Kidney (tissue), 14 donors: ENCODE data around the gene SP3. TPM values are rescaled to one million over a fixed set of nuclear protein-coding genes. Genes with fewer than 3 reads are reported as not detected.

Experiments
- DNase-seq, 5 donors: peaks; one replicate each; pipeline ENCODE4 v3.0.0-alpha.2; 2013 to 2020
- FAIRE-seq: peaks from 2 replicates; lab custom pipeline; 2012; peaks lifted over from hg19 to GRCh38; lab: Jason Lieb, UNC
- H3K27ac ChIP-seq, 2 donors: one replicate each; pipeline ENCODE4 v1.7.0; 2013; ENCODE audit warnings: low read depth in 2 of 2, low read length in 2 of 2, inconsistent platforms in 1 of 2
- H3K27me3 ChIP-seq: one replicate; pipeline ENCODE4 v1.7.1; 2013; ENCODE audit warnings: low read length, inconsistent platforms; ENCODE audit not compliant: control insufficient read depth, insufficient read depth
- H3K36me3 ChIP-seq, 3 donors: one replicate each; pipeline versions ENCODE4 v1.7.0 to v1.7.1; 2013; ENCODE audit warnings: low read length in 3 of 3, control low read depth in 1 of 3, inconsistent platforms in 1 of 3; ENCODE audit not compliant: insufficient read depth in 3 of 3, control insufficient read depth in 2 of 3
- H3K4me1 ChIP-seq, 3 donors: one replicate each; pipeline versions ENCODE4 v1.7.0 to v1.7.1; 2013; ENCODE audit warnings: low read length in 3 of 3, inconsistent platforms in 1 of 3, low read depth in 1 of 3; ENCODE audit not compliant: control insufficient read depth in 2 of 3, insufficient read depth in 2 of 3
- H3K4me3 ChIP-seq, 3 donors: one replicate each; pipeline versions ENCODE4 v1.7.0 to v1.8.1; 2013; ENCODE audit warnings: low read length in 3 of 3, control low read depth in 1 of 3, inconsistent platforms in 1 of 3
- H3K9ac ChIP-seq, 3 donors: one replicate each; pipeline versions ENCODE4 v1.7.0 to v1.7.1; 2013; ENCODE audit warnings: low read length in 3 of 3, control low read depth in 1 of 3, inconsistent platforms in 1 of 3
- H3K9me3 ChIP-seq, 3 donors: one replicate each; pipeline versions ENCODE4 v1.7.0 to v1.7.1; 2013; ENCODE audit warnings: low read length in 3 of 3, control low read depth in 1 of 3, inconsistent platforms in 1 of 3; ENCODE audit not compliant: control insufficient read depth in 2 of 3, insufficient read depth in 1 of 3
- intact Hi-C: fragments of 100-400 bp; cut with DNase I; formaldehyde crosslinking; loops from one replicate; pipeline ENCODE4 v1.11.1; 2022
- polyA plus RNA-seq: library from polyadenylated mRNA; stranded (reverse); fragments of 350-450 nt; fragmentation: Illumina TruSeq; extraction: RNeasy Lipid Tissue Mini Kit (QIAGEN cat#74804); gene quantifications from one replicate; pipeline ENCODE4 v1.2.3, GENCODE V29; 2014; ENCODE audit warnings: low read depth, low replicate concordance; ENCODE audit not compliant: insufficient read depth
- total RNA-seq: library from RNA; stranded (reverse); fragmentation: NEBNext Ultra II Directional; extraction: Animal tissue kit (Norgen Biotek cat#: 25700); gene quantifications from one replicate; pipeline ENCODE4 v1.2.1, GENCODE V29; 2021
- TF ChIP-seq, protein P1 (sequence below): IDR thresholded peaks from 3 replicates; pipeline ENCODE4 v1.5.1; 2012; ENCODE audit warnings: mild to moderate bottlenecking, moderate library complexity, borderline replicate concordance; ENCODE audit not compliant: insufficient read depth; ENCODE audit errors: extremely low read depth
- donor health status: control.
- donor health status: control.
- donor health status: control.
- donor health status: control.
- donor health status: control.
- donor health status: DM: yes; HTN: yes; CAD: no.
- donor health status: Normal renal cell carcinoma (clear cell type).

The SP3 gene
- total and polyA plus RNA-seq, 2 donors from 2014 or later = 14.5 to 86.2 TPM

DNA sequence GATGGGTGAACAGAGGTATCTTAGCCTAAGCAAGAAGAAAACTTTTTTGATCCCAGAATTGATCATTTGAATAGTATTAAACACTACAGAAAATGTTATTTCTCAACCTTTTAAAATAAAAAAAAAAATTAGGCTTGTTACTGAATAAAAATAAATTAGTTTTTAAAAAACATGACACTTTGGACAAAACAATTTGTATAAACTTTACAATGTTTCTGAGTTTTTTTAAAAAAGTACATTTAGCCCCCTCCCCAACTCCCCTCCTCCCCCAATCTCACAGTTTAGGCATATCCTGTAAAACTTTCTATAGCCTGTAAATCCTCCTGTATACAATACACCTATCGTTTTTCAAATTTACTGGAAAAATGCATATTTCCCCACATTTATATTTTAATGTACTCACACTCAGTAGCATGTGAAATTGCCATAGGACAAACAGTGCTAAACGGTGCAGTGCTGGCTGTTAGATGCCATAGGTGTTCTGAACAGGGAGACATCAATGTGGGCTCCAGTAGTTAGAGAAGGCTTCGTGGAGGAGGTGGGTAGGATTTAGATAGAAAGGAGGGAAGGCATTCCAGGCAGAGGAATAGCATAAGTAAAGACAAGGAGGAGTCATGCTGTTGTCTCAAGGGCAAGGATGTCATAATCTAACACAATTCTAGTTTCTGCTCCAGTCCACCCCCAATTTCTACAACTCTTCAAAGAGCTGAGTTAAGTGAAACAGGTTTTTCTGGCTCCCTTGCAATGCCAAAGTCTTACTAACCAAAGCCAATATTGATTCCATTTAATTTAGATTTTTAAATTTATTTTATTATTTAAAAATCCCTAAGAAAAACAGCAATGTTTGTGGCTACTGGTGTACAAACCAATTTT lies 50.9 kb downstream of the SP3 start:
- DNase-seq (no peak), FAIRE-seq (peak; percentile 25)
- Histone ChIP-seq H3K27ac (no peak overlapping the region), H3K9me3 (no peaks in the 10 kb centered on the region), H3K27me3 (no peaks in the 10 kb centered on the region), H3K4me1 (no peaks in the 10 kb centered on the region), H3K36me3 (peaks cover 2 to 15% (median 13%) of the 10 kb centered on the region in 3 donors), H3K4me3 (no peak overlapping the region), H3K9ac (no peak overlapping the region)
- TF ChIP-seq, protein P1, sequence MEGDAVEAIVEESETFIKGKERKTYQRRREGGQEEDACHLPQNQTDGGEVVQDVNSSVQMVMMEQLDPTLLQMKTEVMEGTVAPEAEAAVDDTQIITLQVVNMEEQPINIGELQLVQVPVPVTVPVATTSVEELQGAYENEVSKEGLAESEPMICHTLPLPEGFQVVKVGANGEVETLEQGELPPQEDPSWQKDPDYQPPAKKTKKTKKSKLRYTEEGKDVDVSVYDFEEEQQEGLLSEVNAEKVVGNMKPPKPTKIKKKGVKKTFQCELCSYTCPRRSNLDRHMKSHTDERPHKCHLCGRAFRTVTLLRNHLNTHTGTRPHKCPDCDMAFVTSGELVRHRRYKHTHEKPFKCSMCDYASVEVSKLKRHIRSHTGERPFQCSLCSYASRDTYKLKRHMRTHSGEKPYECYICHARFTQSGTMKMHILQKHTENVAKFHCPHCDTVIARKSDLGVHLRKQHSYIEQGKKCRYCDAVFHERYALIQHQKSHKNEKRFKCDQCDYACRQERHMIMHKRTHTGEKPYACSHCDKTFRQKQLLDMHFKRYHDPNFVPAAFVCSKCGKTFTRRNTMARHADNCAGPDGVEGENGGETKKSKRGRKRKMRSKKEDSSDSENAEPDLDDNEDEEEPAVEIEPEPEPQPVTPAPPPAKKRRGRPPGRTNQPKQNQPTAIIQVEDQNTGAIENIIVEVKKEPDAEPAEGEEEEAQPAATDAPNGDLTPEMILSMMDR = no peak
- intact Hi-C loops = no loop called here

DNA sequence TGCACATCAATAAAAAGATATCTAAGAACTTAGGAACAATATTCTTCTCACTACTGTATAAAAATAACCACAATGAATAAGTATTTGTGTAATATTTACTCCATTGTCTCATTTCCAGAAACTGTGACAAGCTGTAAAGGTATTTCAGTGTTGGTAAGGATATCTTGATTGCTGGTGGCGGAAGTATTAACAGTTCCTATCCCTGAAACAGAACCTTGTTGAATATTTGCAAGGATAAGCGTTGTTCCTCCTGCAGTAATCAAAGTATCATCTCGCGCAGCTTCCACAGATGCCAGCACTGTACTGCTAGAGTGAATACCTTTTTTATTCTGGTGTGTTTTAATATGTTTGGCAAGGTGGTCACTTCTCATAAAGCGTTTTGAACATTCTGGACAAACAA lies 55.3 kb downstream of the SP3 start:
- no peak overlapping the region for H3K4me3 ChIP-seq
- no peak overlapping the region for H3K27ac ChIP-seq
- H3K9ac ChIP-seq = no peak overlapping the region
- no peaks in the 10 kb centered on the region for H3K4me1 ChIP-seq
- TF ChIP-seq, protein P1 = no peak
- FAIRE-seq = no peak
- no peaks in the 10 kb centered on the region for H3K27me3 ChIP-seq
- peaks cover 2 to 28% (median 16%) of the 10 kb centered on the region in 3 donors for H3K36me3 ChIP-seq
- H3K9me3 ChIP-seq = no peaks in the 10 kb centered on the region
- intact Hi-C loops = no loop called here
- DNase-seq = no peak

DNA sequence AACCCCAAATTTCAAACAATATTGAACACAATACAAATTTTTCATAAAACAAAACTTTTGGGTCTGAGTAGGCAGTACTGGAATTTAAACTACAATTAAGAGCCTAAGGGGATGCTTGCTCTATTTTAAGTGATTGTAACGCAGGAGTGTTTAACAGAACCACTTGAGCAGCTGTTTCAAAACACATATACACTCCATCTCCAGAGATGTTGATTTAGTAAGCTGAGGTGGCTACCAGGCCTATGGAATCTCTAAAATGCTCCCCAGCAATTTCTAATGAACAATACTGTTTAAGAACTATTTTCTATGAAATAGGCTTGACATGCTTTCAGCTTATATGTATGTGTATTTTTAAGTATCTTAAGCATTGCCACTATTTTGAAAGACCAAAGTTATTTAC lies 58.5 kb downstream of the SP3 start:
- no peak overlapping the region for H3K27ac ChIP-seq
- DNase-seq (no peak), FAIRE-seq (no peak)
- peaks cover 0 to 24% (median 8%) of the 10 kb centered on the region in 3 donors for H3K36me3 ChIP-seq
- no peaks in the 10 kb centered on the region for H3K9me3 ChIP-seq
- no peak overlapping the region for H3K9ac ChIP-seq
- no peak overlapping the region for H3K4me3 ChIP-seq
- intact Hi-C loops = no loop called here
- H3K4me1 ChIP-seq = no peaks in the 10 kb centered on the region
- TF ChIP-seq, protein P1 = no peak
- H3K27me3 ChIP-seq = no peaks in the 10 kb centered on the region
